Suprapubic skin (tissue), 4 donors: Measurements from ENCODE around the gene KIAA0586. TPM values are rescaled to one million over a fixed set of nuclear protein-coding genes. Genes with fewer than 3 reads are reported as not detected.

Experiments used
- DNase-seq, 2 donors: peaks; one replicate each; pipeline ENCODE4 v3.0.0-alpha.2; 2019; ENCODE audit warnings: low spot score in 2 of 2
- H3K27ac ChIP-seq: fragments of 200-600 bp; sonication (generic); one replicate; pipeline ENCODE4 v1.5.1; 2019
- H3K27me3 ChIP-seq: fragments of 200-600 bp; sonication (generic); one replicate; pipeline ENCODE4 v1.5.1; 2019
- H3K36me3 ChIP-seq: fragments of 200-600 bp; sonication (generic); one replicate; pipeline ENCODE4 v1.5.1; 2019
- H3K4me1 ChIP-seq: fragments of 200-600 bp; sonication (generic); one replicate; pipeline ENCODE4 v1.5.1; 2019
- H3K4me3 ChIP-seq: fragments of 200-600 bp; sonication (generic); one replicate; pipeline ENCODE4 v1.5.1; 2019; ENCODE audit warnings: mild to moderate bottlenecking
- H3K9me3 ChIP-seq: fragments of 200-600 bp; sonication (generic); one replicate; pipeline ENCODE4 v1.5.1; 2019
- EP300 ChIP-seq: sonication (generic); formaldehyde crosslinking; IDR thresholded peaks from one replicate; pipeline ENCODE4 v1.6.1; 2017; ENCODE audit warnings: antibody characterized with exemption
- POLR2A ChIP-seq, 2 donors: fragments of 450-650 bp; IDR thresholded peaks; one replicate each; pipeline ENCODE4 v1.6.1; 2017; ENCODE audit warnings: antibody characterized with exemption in 2 of 2, mild to moderate bottlenecking in 2 of 2, moderate library complexity in 2 of 2
- POLR2AphosphoS5 ChIP-seq, 3 donors: sonication (generic); formaldehyde crosslinking; IDR thresholded peaks; one replicate each; pipeline ENCODE4 v1.6.1; 2017; ENCODE audit warnings: antibody characterized with exemption in 3 of 3
- whole genome bisulfite sequencing: methylation state at CpG from one replicate; pipeline ENCODE4 v1.1.5; 2018; 5-methylcytosine and 5-hydroxymethylcytosine counted together
- total RNA-seq, 4 donors: library from RNA; depleted of rRNA; stranded (reverse); fragments of >200 nt; gene quantifications; one replicate each; pipeline ENCODE4 v1.1.0, GENCODE V29; 2016
- TF ChIP-seq, protein P1 (sequence below), 2 donors: fragments of 200-600 bp in 1 of 2; fragments of 450-650 bp in 1 of 2; sonication (generic) in 1 of 2; IDR thresholded peaks; one replicate each; pipeline ENCODE4 v1.5.1; 2016 to 2019; ENCODE audit warnings: antibody characterized with exemption in 2 of 2, mild to moderate bottlenecking in 1 of 2, moderate library complexity in 1 of 2

Gene KIAA0586
- total RNA-seq, 4 donors from 2014 or later, result 11.1 to 37.1 (median 16.5) TPM

DNA sequence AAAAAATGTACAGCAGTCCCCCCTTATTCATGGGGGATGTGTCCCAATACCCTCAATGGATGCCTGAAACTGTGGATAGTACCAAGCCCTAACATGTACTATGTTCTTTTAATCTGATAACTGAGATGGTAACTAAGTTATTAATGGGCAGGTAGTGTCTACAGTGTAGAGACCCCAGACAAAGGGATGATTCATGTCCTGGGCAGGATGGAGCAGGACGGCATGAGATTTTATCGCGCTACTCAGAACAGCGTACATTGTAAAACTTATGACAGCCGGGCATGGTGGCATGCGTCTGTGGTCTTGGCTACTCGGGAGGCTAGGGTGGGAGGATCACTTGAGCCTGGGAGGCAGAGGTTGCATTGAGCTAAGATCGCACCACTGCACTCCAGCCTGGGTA, 37.1 kb downstream of the KIAA0586 start:
- Histone ChIP-seq H3K27me3 (no peaks in the 10 kb centered on the region), H3K27ac (no peak overlapping the region), H3K4me3 (no peak overlapping the region), H3K9me3 (no peaks in the 10 kb centered on the region), H3K36me3 (peaks cover 78% of the 10 kb centered on the region), H3K4me1 (no peaks in the 10 kb centered on the region)
- no peak for TF ChIP-seq EP300
- TF ChIP-seq, protein P1, sequence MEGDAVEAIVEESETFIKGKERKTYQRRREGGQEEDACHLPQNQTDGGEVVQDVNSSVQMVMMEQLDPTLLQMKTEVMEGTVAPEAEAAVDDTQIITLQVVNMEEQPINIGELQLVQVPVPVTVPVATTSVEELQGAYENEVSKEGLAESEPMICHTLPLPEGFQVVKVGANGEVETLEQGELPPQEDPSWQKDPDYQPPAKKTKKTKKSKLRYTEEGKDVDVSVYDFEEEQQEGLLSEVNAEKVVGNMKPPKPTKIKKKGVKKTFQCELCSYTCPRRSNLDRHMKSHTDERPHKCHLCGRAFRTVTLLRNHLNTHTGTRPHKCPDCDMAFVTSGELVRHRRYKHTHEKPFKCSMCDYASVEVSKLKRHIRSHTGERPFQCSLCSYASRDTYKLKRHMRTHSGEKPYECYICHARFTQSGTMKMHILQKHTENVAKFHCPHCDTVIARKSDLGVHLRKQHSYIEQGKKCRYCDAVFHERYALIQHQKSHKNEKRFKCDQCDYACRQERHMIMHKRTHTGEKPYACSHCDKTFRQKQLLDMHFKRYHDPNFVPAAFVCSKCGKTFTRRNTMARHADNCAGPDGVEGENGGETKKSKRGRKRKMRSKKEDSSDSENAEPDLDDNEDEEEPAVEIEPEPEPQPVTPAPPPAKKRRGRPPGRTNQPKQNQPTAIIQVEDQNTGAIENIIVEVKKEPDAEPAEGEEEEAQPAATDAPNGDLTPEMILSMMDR (IDR thresholded peaks at IDR 0.05), result no peak
- TF ChIP-seq POLR2AphosphoS5 (IDR thresholded peaks at IDR 0.05), result no peak
- no peak for TF ChIP-seq POLR2A (IDR thresholded peaks at IDR 0.05)
- WGBS, result 88% methylated on average over 8 of the region's 8 CpGs
- no peak for DNase-seq

DNA sequence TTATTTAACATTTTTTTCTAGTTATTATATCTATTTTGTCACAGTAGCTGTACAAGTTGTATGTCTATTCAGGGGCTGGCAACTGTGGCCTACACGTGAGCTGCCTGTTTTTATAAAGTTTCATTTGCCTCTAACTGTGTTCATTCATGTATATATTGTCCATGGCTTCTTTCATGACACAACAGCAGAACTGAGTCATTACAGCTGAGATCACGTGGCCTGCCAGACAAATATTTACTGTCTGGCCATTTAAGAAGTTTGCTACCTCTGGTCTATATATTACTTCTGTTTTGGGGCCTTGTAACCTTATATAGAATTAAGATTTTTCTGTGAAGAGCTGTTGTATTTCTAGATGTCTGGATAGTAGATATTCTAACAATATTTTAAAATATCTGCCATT, 37.9 kb downstream of the KIAA0586 start:
- Histone ChIP-seq H3K36me3 (peaks cover 72% of the 10 kb centered on the region), H3K27ac (no peak overlapping the region), H3K27me3 (no peaks in the 10 kb centered on the region), H3K4me3 (no peak overlapping the region), H3K9me3 (no peaks in the 10 kb centered on the region), H3K4me1 (no peaks in the 10 kb centered on the region)
- TF ChIP-seq POLR2AphosphoS5 (IDR thresholded peaks at IDR 0.05) (no peak), POLR2A (IDR thresholded peaks at IDR 0.05) (no peak), EP300 (no peak)
- TF ChIP-seq, protein P1 (IDR thresholded peaks at IDR 0.05), result no peak
- 80% methylated on average over 2 of the region's 2 CpGs for WGBS
- no peak for DNase-seq

DNA sequence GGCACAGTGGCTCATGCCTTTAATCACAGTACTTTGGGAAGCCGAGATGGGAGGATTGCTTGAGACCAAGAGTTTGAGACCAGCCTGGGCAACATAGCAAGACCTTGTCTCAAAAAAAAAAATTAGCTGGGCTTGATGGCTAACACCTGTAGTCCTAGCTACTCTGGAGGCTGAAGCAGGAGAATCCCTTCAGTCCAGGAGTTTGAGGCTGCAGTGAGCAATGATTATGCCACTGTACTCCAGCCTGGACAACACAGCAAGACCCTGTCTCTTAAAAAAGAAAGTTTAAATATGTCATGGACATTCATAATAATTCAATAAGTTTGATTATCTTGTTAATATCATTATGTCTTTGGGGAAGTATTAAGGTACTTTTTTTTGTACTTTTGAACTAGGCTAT, 38.9 kb downstream of the KIAA0586 start:
- WGBS, result 100% methylated on average over 1 of the region's 1 CpG

DNA sequence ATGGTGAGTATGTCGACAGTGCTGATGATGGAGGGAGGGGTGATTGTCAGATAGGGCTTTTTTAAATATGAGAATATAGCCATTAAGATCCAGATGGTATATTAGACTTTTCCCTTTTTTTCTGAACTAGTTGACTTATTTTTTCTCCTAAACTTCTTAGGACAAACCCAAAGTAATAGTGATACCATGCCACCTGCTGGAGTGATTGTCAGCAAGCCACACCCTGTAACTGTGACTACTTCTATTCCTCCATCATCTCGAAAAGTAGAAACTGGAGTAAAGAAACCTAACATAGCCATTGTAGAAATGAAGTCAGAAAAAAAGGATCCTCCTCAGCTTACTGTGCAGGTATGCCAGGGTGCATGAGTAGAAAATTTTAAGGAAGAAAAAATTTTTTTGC, 40.1 kb downstream of the KIAA0586 start:
- H3K36me3 ChIP-seq, result peaks cover 56% of the 10 kb centered on the region
- no peak for DNase-seq
- no peak overlapping the region for H3K4me3 ChIP-seq
- TF ChIP-seq, protein P1 (IDR thresholded peaks at IDR 0.05), result no peak
- TF ChIP-seq POLR2A (IDR thresholded peaks at IDR 0.05) (no peak), POLR2AphosphoS5 (IDR thresholded peaks at IDR 0.05) (no peak), EP300 (no peak)
- 94% methylated on average over 2 of the region's 2 CpGs for WGBS
- H3K9me3 ChIP-seq, result no peaks in the 10 kb centered on the region
- no peaks in the 10 kb centered on the region for H3K4me1 ChIP-seq
- no peaks in the 10 kb centered on the region for H3K27me3 ChIP-seq
- no peak overlapping the region for H3K27ac ChIP-seq

More for the DNA sequence above, 38.9 kb downstream of the KIAA0586 start:
- no peak overlapping the region for H3K4me3 ChIP-seq
- TF ChIP-seq POLR2AphosphoS5 (IDR thresholded peaks at IDR 0.05) (no peak), EP300 (no peak), POLR2A (IDR thresholded peaks at IDR 0.05) (no peak)
- TF ChIP-seq, protein P1 (IDR thresholded peaks at IDR 0.05), result no peak
- no peaks in the 10 kb centered on the region for H3K27me3 ChIP-seq
- no peaks in the 10 kb centered on the region for H3K4me1 ChIP-seq
- DNase-seq, result no peak
- H3K36me3 ChIP-seq, result peaks cover 62% of the 10 kb centered on the region
- no peaks in the 10 kb centered on the region for H3K9me3 ChIP-seq
- H3K27ac ChIP-seq, result no peak overlapping the region

DNA sequence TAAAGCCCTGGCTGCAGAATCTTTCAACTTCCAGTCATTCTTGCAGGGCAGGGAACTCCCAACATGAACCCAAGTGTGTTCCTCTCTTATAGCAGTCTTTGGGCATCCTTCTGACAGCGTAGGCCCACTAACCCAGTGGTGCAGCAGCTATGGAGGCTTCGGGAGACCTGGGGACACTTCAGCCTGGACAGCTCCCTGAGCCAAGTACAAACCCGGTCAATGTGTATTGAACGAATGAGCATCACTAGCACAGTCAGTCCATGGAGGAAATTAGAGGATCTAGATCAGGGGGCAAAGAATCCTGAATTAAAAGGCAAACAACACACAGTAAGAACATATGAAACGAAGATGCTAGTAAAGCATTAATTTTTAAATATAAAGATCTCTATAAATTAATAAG, 41.8 kb downstream of the KIAA0586 start:
- Histone ChIP-seq H3K9me3 (no peaks in the 10 kb centered on the region), H3K36me3 (peaks cover 41% of the 10 kb centered on the region), H3K4me3 (no peak overlapping the region), H3K4me1 (no peaks in the 10 kb centered on the region), H3K27me3 (no peaks in the 10 kb centered on the region), H3K27ac (no peak overlapping the region)
- no peak for DNase-seq
- WGBS, result over 99% methylated on average over 5 of the region's 5 CpGs
- TF ChIP-seq POLR2A (IDR thresholded peaks at IDR 0.05) (no peak), POLR2AphosphoS5 (IDR thresholded peaks at IDR 0.05) (no peak), EP300 (no peak)
- TF ChIP-seq, protein P1 (IDR thresholded peaks at IDR 0.05), result no peak
